Smooth muscle cell (in vitro differentiated cells): Measurements from ENCODE around the gene STON2. TPM values are rescaled to one million over a fixed set of nuclear protein-coding genes. Genes with fewer than 3 reads are reported as not detected.
A peak's percentile ranks its signal among the peaks of the same experiment; 100 is the strongest.

Source experiments
- DNase-seq: peaks from one replicate; lab custom pipeline; 2025; ENCODE audit not compliant: unreplicated experiment; lab: John Stamatoyannopoulos, UW
- H2AFZ ChIP-seq: fragments of 200-600 bp; sonication (generic); 2 replicates; pipeline ENCODE4 v1.6.0; 2016; ENCODE audit warnings: antibody characterized with exemption, low read depth, mild to moderate bottlenecking
- H3F3A ChIP-seq: fragments of 200-600 bp; sonication (generic); 2 replicates; pipeline ENCODE4 v1.6.0; 2017; ENCODE audit warnings: antibody characterized with exemption, low read depth
- H3K27ac ChIP-seq: fragments of 200-600 bp; sonication (generic); 2 replicates; pipeline ENCODE4 v1.5.1; 2016; ENCODE audit warnings: low read depth, mild to moderate bottlenecking
- H3K27me3 ChIP-seq: fragments of 200-600 bp; sonication (generic); 2 replicates; pipeline ENCODE4 v1.6.1; 2016; ENCODE audit warnings: low read depth, mild to moderate bottlenecking
- H3K36me3 ChIP-seq: fragments of 200-600 bp; sonication (generic); 2 replicates; pipeline ENCODE4 v1.5.1; 2016; ENCODE audit warnings: low read depth
- H3K4me1 ChIP-seq: fragments of 200-600 bp; sonication (generic); 2 replicates; pipeline ENCODE4 v1.5.1; 2016; ENCODE audit warnings: low read depth
- H3K4me2 ChIP-seq: fragments of 200-600 bp; sonication (generic); 2 replicates; pipeline ENCODE4 v1.6.0; 2016; ENCODE audit warnings: mild to moderate bottlenecking
- H3K4me3 ChIP-seq: fragments of 200-600 bp; sonication (generic); 2 replicates; pipeline ENCODE4 v1.5.1; 2016; ENCODE audit warnings: mild to moderate bottlenecking
- H3K79me2 ChIP-seq: fragments of 200-600 bp; sonication (generic); 2 replicates; pipeline ENCODE4 v1.6.0; 2016; ENCODE audit warnings: low read depth, mild to moderate bottlenecking
- H3K9ac ChIP-seq: fragments of 200-600 bp; sonication (generic); 2 replicates; pipeline ENCODE4 v1.6.0; 2016; ENCODE audit warnings: low read depth
- H3K9me3 ChIP-seq: fragments of 200-600 bp; sonication (generic); replicated peaks from 2 replicates; pipeline ENCODE4 v1.5.1; 2016; ENCODE audit warnings: low read depth
- H4K20me1 ChIP-seq: fragments of 200-600 bp; sonication (generic); 2 replicates; pipeline ENCODE4 v1.6.0; 2016; ENCODE audit warnings: low read depth
- CTCF ChIP-seq: fragments of 200-600 bp; sonication (generic); IDR thresholded peaks from 2 replicates; pipeline ENCODE4 v1.5.1; 2017; ENCODE audit warnings: borderline replicate concordance, mild to moderate bottlenecking, antibody characterized with exemption; ENCODE audit not compliant: insufficient read depth, poor library complexity, severe bottlenecking
- WGBS: methylation state at CpG from one replicate; pipeline ENCODE4 v1.1.7; 2016; ENCODE audit warnings: low lambda C conversion rate; 5-methylcytosine and 5-hydroxymethylcytosine counted together
- polyA plus RNA-seq: library from polyadenylated mRNA; unstranded; fragments of >200 nt; fragmentation: Nextera tagmentation; extraction: Ambion mirVana; gene quantifications from 2 replicates; pipeline ENCODE4 v1.2.1, GENCODE V29; 2016
- total RNA-seq: library from RNA; depleted of rRNA; stranded (reverse); fragments of >200 nt; gene quantifications from 2 replicates; pipeline ENCODE4 v1.2.3, GENCODE V29; 2014

STON2 gene
- total and polyA plus RNA-seq, 2 experiments from 2014 or later: 1.7 to 43.6 TPM

GRCh38 chr14:81394739-81395138, 5.4 kb downstream of the STON2 start:
- no peaks in the 10 kb centered on the region for H3K79me2 ChIP-seq
- H3K9ac ChIP-seq: no peak overlapping the region
- peaks cover under 1% of the 10 kb centered on the region for H3K4me1 ChIP-seq
- no peak for TF ChIP-seq CTCF
- H3K27ac ChIP-seq: no peak overlapping the region
- H3K36me3 ChIP-seq: no peaks in the 10 kb centered on the region
- H3F3A ChIP-seq: peaks cover 17% of the 10 kb centered on the region
- 95% methylated on average over 1 of the region's 1 CpG for WGBS
- no peak for DNase-seq
- H3K4me2 ChIP-seq: no peak overlapping the region
- no peaks in the 10 kb centered on the region for H4K20me1 ChIP-seq
- no peaks in the 10 kb centered on the region for H3K27me3 ChIP-seq
- H3K9me3 ChIP-seq: no peaks in the 10 kb centered on the region
- H3K4me3 ChIP-seq: no peak overlapping the region
- no peak overlapping the region for H2AFZ ChIP-seq

GRCh38 chr14:81392976-81393643, 7.0 kb downstream of the STON2 start:
- WGBS: 72% methylated on average over 6 of the region's 6 CpGs
- Histone ChIP-seq H3K9ac (no peak overlapping the region), H2AFZ (no peak overlapping the region), H3K36me3 (no peaks in the 10 kb centered on the region), H3K9me3 (no peaks in the 10 kb centered on the region), H3K79me2 (no peaks in the 10 kb centered on the region), H3K4me1 (no peaks in the 10 kb centered on the region), H3K27ac (peak overlapping the region; percentile 64), H4K20me1 (no peaks in the 10 kb centered on the region), H3F3A (peaks cover 14% of the 10 kb centered on the region), H3K27me3 (no peaks in the 10 kb centered on the region), H3K4me3 (no peak overlapping the region), H3K4me2 (no peak overlapping the region)
- DNase-seq: no peak
- no peak for TF ChIP-seq CTCF

- H3K27me3 ChIP-seq: no peaks in the 10 kb centered on the region
- no peaks in the 10 kb centered on the region for H3K36me3 ChIP-seq
- H3K9ac ChIP-seq: no peak overlapping the region
- H4K20me1 ChIP-seq: no peaks in the 10 kb centered on the region
- H3K79me2 ChIP-seq: no peaks in the 10 kb centered on the region
- H3K4me1 ChIP-seq: no peaks in the 10 kb centered on the region
- WGBS: 96% methylated on average over 5 of the region's 5 CpGs
- H2AFZ ChIP-seq: no peak overlapping the region
- H3F3A ChIP-seq: peaks cover 14% of the 10 kb centered on the region
- no peaks in the 10 kb centered on the region for H3K9me3 ChIP-seq
- H3K4me2 ChIP-seq: no peak overlapping the region
- H3K4me3 ChIP-seq: no peak overlapping the region
- DNase-seq: no peak
- no peak for TF ChIP-seq CTCF
- H3K27ac ChIP-seq: no peak overlapping the region
Observed at GRCh38 chr14:81392052-81392451, 8.1 kb downstream of the STON2 start.

GRCh38 chr14:81390696-81391095, 9.4 kb downstream of the STON2 start:
- Histone ChIP-seq H3K4me2 (no peak overlapping the region), H4K20me1 (no peaks in the 10 kb centered on the region), H3K9me3 (no peaks in the 10 kb centered on the region), H3K36me3 (no peaks in the 10 kb centered on the region), H3K9ac (no peak overlapping the region), H3F3A (peaks cover 14% of the 10 kb centered on the region), H3K27ac (peak overlapping the region; percentile 44), H3K4me1 (peaks cover 10% of the 10 kb centered on the region), H3K27me3 (no peaks in the 10 kb centered on the region), H3K79me2 (no peaks in the 10 kb centered on the region), H2AFZ (no peak overlapping the region), H3K4me3 (no peak overlapping the region)
- no peak for TF ChIP-seq CTCF
- DNase-seq: no peak
- 9% methylated on average over 3 of the region's 3 CpGs for WGBS
